Activated CD4-positive, alpha-beta T cell treated with anti-CD3 and anti-CD28 coated beads, Interleukin-2, amount 50 U/mL, for 48 hours (primary cell): ENCODE results near the gene VSTM2L.
"Not testable (repeated sequence)": the region's sequence is repeated elsewhere in the genome, so short reads cannot be mapped to it uniquely, and the experiment has no call there.

ENCODE experiments used
- DNase-seq, 2 experiments: peaks; one replicate each; pipeline ENCODE4 v3.0.0-alpha.2; 2020

The VSTM2L gene

GRCh38 chr20:37939701-37940560 is 37.0 kb downstream of the VSTM2L start:
- DNase-seq = no peak

GRCh38 chr20:37940858-37941257 is 37.9 kb downstream of the VSTM2L start:
- no peak for DNase-seq

GRCh38 chr20:37941332-37941731 is 38.4 kb downstream of the VSTM2L start:
- DNase-seq = no peak

- DNase-seq = no peak
Observed at GRCh38 chr20:37941992-37942391, 39.1 kb downstream of the VSTM2L start.

- DNase-seq = no peak
Observed at GRCh38 chr20:37943033-37943432, 40.1 kb downstream of the VSTM2L start.

- DNase-seq = no peak
Observed at GRCh38 chr20:37943501-37944455, 40.9 kb downstream of the VSTM2L start.

GRCh38 chr20:37944456-37944981 is 41.6 kb downstream of the VSTM2L start:
- no peak for DNase-seq

- DNase-seq = no peak
Observed at GRCh38 chr20:37945091-37945547, 42.2 kb downstream of the VSTM2L start.

- no peak for DNase-seq
Observed at GRCh38 chr20:37946946-37947345, 44.0 kb downstream of the VSTM2L start.

- DNase-seq = no peak
Observed at GRCh38 chr20:37947943-37948342, 45.0 kb downstream of the VSTM2L start.

GRCh38 chr20:37948956-37949355 is 46.0 kb downstream of the VSTM2L start:
- no peak for DNase-seq

GRCh38 chr20:37954190-37954589 is 51.3 kb downstream of the VSTM2L start:
- no peak for DNase-seq

- no peak for DNase-seq
Observed at GRCh38 chr20:37954626-37955025, 51.7 kb downstream of the VSTM2L start.

- DNase-seq = no peak
Observed at GRCh38 chr20:37955511-37955910, 52.6 kb downstream of the VSTM2L start.

- no peak for DNase-seq
Observed at GRCh38 chr20:37956107-37956585, 53.2 kb downstream of the VSTM2L start.

GRCh38 chr20:37958856-37959520 is 56.1 kb downstream of the VSTM2L start:
- no peak for DNase-seq

GRCh38 chr20:37961066-37961465 is 58.1 kb downstream of the VSTM2L start:
- DNase-seq = no peak

GRCh38 chr20:37963483-37963882 is 60.6 kb downstream of the VSTM2L start:
- not testable (repeated sequence) for DNase-seq

GRCh38 chr20:37968841-37969401 is 66.0 kb downstream of the VSTM2L start:
- no peak for DNase-seq

GRCh38 chr20:37969949-37970855 is 67.3 kb downstream of the VSTM2L start:
- DNase-seq = no peak

GRCh38 chr20:37970856-37971245 is 67.9 kb downstream of the VSTM2L start:
- DNase-seq = no peak
